Skeletal muscle cell (primary cell): ENCODE data around the gene SST.

ENCODE experiments used
- DNase-seq: peaks from one replicate; pipeline ENCODE4 v3.0.0-alpha.2; 2010; ENCODE audit warnings: low read depth
- H3K4me3 ChIP-seq: 2 replicates; pipeline ENCODE4 v1.5.1; 2011; ENCODE audit warnings: low read depth, mild to moderate bottlenecking, control low read depth, low read length, moderate library complexity

Gene SST

GRCh38 chr3:187640569-187641059 is 29.6 kb downstream of the SST start:
- no peak overlapping the region for H3K4me3 ChIP-seq
- DNase-seq, result no peak

DNA sequence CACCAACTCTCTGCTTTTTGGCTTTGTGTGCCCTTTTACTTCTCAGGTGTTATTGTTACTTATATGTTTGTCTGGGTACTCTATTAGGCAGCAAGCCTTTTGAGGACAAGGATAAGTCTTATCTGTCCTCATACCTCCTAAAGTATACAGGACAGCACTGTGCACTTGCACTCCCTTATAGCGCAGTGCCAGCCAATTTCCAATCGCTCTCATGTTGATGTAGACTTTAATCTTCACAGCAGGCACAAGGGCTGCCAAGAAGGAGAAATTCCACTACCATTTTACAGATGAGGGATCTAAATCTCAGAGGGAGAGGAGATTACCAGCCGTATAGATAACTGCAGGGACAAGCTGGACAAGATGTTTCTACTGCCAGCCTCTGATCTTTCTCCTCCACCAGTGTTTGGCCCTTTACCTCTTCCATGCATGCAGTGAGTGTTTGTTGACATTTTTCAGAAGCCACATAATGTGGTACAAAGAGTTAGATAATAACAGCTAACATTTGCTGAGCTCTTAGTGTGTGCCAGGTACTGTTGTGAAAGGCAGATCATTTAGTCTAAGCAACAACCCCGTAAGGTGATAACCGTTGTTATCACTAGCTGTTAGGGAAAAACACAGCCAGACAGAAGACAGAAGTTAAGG is 30.1 kb downstream of the SST start:
- DNase-seq, result no peak
- no peak overlapping the region for H3K4me3 ChIP-seq

- DNase-seq, result no peak
- H3K4me3 ChIP-seq, result no peak overlapping the region
Measured at GRCh38 chr3:187636528-187636927, 33.7 kb downstream of the SST start.

GRCh38 chr3:187630404-187630803 is 39.8 kb downstream of the SST start:
- no peak for DNase-seq
- no peak overlapping the region for H3K4me3 ChIP-seq

GRCh38 chr3:187629711-187630110 is 40.5 kb downstream of the SST start:
- H3K4me3 ChIP-seq, result no peak overlapping the region
- DNase-seq, result no peak

DNA sequence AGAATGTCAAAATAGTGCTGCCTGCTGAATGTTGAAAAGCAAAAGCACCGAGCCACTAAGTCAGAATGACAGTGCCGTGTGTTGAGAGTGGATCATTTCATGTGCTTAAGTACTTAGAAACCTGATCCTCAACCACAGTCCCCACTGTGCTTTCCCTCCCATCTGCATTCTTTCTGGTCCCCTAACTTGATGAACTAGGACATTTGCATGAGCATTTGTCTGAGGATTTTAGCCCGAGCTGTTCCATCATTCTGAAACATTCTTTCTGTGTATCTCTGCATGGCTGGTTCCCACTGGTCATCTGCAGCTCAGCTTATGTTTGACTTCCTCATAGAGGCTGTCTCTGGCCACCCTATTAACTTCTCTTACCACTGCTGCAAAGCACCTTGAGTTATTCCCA is 42.0 kb downstream of the SST start:
- no peak overlapping the region for H3K4me3 ChIP-seq
- DNase-seq, result no peak

- H3K4me3 ChIP-seq, result no peak overlapping the region
- no peak for DNase-seq
Measured at GRCh38 chr3:187626581-187626980, 43.6 kb downstream of the SST start.

GRCh38 chr3:187624588-187624987 is 45.6 kb downstream of the SST start:
- no peak for DNase-seq
- no peak overlapping the region for H3K4me3 ChIP-seq

- no peak for DNase-seq
- no peak overlapping the region for H3K4me3 ChIP-seq
Measured at GRCh38 chr3:187623285-187623814, 46.8 kb downstream of the SST start.

- no peak for DNase-seq
- H3K4me3 ChIP-seq, result no peak overlapping the region
Measured at GRCh38 chr3:187621881-187622280, 48.3 kb downstream of the SST start.

DNA sequence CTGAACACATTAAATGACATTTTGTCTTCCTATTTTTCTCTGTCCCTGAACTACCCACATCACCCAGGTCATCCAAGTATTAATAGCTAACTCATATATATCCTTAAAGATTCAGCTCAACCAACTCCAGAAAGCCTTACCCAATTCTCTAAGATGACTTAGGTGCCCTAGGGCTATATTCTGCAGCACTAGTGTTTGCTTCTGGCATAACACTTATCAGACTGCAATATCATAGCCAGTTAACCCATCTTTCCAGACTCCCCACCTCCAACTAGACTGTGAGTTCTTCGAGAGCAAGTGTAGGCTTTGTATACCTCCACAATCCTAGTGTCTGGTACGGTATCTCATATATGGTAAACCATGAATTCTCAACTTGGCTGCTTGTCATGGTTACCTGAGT is 50.7 kb downstream of the SST start:
- DNase-seq, result no peak
- no peak overlapping the region for H3K4me3 ChIP-seq
